ENCODE results near the gene EPB41L2.
"Not testable (repeated sequence)": the region's sequence is repeated elsewhere in the genome, so short reads cannot be mapped to it uniquely, and the experiment has no call there.

The EPB41L2 gene

DNA sequence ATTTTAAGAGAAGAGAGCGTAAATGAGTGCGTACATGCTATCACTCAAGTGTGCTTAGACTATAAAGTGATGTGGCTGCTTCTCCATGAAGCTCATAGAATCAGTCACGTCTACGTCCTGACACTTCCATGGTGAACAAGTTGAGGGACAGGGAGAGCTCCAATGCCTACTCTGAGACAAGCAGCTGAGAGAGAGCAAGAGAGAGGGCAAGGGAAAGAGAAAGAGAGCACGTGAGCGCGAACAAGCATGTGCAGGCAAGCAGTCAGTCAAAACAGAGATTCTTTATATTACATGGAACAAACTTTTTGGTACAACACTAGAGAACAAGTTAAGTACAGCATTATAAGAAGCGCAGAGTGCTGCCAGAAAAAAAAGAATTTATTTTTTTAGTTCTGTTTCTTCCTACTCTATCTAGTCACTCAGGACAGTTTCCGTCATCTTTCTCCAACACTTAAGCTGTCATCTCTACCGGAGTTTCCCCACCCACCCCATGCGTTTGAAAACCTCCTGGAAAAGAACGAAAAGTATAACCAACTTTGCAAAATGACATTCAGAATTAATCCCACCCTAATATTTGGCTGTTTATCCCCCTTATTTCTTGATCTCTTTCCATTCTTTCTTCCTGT lies 61.8 kb downstream of the EPB41L2 start:
- no peak for DNase-seq

DNA sequence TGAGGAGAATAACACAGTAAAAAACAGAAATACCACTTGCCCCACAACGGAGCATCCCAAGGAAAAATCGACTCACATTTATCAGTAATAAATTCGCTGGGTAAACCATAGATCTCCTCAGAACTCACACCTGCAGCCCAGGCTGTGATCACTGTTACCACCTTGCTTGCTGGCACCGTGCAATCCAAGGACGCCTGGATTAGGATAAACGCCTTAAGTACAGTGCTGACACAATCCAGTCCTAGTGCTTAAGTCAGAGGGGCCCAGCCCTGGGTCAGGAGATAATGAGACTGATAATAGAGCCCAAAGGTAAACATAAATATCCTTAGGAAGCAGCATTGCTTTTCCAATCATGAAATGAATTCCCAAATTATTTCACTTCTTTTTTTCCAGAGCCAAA lies 62.5 kb downstream of the EPB41L2 start:
- no peak for DNase-seq

DNA sequence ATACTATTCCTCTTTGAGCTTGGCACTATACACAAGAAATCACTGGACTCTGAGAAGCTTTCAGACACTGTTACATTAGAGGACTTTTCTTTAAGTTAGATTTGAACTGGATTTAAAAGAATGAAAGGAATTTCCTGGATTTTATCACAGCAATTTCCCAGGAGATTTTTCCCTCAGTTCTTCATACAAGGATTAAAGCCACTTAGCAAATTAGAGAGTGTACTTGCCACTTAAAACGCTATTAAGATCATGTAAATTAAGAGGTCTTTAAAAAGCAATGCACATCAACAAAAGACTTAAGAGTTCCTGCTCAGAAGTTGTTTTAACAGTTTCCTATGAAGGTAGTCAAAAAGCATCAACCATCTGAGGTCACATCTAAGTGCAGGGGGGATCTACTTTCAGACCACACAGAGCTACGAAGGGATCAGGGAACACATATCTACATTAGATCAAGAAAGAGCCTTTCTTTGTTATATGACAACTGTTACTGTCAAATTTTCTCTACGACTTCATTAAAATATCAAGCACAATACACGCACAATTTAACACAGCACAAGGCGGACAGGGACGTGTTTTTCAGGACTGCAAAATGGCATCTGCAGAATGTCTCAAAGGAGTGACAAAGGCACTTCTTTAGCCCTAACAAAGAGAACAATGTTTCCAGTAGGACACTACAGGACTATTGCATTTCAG lies 65.8 kb downstream of the EPB41L2 start:
- DNase-seq: no peak

DNA sequence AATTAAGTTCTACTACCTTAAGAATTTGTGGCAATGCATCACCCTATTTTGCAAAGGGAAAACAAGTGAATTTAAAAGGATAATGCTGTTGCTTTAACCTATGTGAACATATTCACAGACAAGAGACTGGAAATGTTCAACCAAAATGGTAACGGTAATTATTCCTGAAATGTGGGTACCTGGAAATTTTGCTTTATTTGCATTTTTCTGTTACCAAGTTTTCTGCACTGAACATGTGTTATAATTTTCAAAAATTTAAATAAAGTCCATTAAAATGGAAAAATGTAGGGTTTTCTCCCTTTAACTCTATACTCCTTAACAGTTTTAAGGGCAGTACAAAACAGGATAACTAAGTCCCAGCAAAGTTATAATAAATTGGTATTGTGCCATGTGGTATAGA lies 66.4 kb downstream of the EPB41L2 start:
- no peak for DNase-seq

DNA sequence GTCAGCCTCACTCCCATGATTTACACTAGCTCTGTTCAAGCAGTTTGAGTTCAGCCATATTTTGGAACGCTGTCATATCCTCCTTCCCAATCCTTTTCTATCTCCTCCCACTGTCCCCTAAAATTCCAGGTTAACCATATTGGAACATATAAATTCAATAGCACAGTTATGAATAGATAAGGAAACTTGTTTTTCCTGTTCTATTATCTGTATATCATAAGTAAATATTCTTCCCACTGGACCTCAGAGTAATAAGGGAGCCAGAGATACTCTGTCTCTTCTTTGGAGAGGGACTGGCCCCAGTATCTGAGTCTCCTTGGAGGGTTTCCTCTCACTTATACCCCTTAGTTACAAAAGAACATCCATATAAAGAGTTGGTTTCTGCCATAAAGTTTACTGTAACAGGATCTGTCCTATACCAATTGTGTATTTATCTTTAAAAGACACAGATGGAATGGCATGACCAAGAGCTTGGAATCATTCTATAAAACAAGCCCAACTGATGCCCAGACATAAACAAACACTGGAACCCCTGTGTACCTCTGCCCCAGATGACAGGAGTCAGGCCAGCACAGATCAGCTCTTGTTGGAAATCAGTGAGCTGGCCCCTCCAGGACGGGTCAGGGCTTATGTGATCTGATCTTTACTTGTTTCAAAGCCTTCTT lies 67.1 kb downstream of the EPB41L2 start:
- no peak for DNase-seq

DNA sequence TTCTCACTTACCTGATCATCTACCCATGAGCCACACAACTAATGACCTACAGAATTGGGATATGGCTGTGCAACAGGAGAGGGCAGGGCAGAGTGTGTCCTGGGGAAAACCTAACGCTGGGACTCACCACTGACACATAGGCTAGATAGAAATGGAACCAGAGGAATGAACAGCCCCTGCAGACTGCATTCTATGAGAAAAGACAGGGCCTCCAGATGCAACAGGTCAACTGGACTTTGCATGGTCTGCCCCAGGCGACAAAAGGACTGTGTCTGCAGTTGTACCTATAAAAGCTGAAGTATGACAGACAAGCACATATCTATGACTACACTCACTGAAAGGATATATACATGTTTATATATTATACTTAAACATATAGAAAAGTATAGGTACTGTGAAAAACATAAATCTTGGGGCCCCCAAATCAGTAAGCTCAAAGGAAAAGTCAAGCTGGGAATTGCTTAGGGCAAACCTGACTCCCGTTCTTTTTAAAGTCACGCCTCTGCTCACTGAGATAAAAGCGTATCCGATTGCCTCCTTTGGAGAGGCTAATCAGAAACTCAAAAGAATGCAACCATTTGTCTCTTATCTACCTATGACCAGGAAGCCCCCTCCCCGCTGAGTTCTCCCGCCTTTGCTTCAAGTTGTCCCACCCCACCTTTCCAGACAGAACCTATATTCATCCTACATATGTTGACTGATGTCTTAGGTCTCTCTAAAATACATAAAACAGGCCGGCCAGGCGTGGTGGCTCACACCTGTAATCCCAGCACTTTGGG lies 68.5 kb downstream of the EPB41L2 start:
- DNase-seq: no peak

DNA sequence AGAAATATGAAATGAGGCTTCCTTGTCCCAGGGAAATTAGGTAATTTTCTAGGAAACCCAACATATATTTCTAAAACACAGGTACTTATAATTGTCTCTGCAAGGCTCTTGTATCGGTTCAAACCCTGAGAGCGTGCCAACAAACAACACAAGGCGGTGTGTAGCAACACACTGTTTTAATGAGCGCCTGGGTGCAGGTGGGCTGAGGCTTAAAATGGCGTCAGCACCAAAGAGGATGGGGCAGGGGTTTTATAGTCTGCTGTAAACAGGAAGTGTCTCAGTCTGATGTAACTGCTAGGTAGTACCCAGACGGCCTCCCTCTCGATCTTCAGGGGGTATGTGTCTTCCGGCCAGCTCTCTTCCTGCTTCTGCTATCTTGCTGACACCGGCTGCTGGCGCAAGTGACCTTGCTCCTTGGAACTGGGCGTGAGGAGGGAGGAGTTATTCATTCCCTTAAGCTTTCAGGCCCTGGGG lies 69.7 kb downstream of the EPB41L2 start:
- DNase-seq: no peak

DNA sequence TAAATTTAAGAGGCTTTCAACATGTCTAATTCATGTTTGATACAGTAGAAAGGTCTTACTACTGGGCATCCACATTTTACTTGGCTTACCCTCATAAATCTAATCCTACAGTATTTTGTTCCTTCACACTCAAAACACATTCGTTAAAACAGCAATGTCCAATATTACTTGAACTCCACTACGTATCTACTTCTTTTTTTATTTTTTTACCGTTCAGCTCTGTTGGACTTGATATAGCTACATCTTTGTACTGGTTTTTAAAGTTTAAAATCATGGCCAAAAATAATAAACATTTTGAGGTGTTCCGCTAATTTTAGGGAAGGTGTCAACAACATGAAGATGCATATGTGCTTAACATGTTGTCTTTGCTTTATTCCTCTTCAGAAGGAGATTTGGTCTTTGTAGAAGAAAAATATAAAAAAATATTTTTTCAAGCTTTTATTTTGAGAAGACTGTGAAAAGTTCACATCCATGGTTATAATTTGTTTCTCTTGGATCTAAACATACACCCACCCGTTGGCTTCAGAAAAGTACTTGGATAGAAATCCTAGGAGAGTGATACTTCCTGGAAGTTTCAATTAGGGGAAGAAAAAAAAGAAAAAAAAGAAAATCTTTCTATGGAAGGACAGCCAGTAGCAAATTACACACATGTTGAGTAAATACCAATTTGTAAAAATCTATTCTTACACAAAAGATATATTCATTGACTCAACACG lies 71.5 kb downstream of the EPB41L2 start:
- no peak for DNase-seq

DNA sequence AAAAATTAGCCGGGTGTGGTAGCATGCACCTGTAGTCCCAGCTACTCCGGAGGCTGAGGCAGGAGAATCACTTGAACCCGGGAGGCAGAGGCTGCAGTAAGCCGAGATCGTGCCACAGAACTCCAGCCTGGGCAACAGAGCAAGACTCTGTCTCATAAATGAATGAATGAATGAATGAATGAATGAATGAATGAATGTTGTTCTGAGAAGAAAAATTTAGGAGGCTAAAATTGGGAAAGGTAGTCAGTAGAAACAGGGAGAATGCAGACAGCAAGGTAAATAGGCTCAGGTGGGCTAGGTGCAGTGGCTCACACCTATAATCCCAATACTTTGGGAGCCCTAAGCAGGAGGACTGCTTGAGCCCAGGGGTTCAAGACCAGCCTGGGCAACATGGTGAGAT lies 75.5 kb downstream of the EPB41L2 start:
- DNase-seq: not testable (repeated sequence)

DNA sequence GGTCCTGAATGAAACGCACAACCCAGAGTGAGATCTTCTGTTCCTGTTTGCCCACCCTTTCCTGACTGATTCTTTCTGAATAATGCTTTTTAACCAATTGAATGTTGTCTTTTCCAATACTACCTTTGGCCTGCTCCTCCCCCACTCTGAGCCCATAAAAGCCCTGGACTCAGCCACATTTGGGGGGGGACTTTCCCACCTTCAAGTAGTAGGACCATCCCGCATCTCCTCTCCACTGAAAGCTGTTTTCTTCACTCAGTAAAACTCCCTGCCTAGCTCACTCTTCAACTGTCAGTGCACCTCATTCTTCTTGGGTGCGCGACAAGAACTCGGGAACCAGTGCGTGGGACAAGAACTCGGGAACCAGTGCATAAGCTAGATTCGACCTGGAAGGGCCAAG lies 77.9 kb downstream of the EPB41L2 start:
- no peak for DNase-seq

DNA sequence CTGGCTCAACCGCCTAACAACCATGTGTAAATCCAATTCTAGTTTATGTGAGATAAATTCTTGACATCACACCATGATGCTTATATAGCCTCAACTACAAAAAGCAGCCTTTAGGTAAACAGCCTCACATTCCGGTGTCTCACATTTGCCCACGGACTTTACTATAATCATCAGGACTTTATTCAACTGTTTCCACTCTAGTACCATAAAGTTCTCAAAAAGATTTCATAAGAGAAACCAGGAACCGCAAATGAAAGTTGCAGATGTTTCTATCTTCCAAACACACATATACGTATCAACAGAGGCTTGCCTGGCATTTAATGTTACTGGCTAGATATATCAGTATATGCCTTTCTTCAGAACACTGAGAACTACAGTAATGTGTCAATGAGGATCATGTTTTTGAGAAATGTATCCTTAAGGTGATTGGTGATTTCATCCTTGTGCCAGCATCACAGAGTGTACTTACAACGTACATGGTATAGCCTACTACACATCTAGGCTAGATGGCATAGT lies 80.0 kb downstream of the EPB41L2 start:
- no peak for DNase-seq

DNA sequence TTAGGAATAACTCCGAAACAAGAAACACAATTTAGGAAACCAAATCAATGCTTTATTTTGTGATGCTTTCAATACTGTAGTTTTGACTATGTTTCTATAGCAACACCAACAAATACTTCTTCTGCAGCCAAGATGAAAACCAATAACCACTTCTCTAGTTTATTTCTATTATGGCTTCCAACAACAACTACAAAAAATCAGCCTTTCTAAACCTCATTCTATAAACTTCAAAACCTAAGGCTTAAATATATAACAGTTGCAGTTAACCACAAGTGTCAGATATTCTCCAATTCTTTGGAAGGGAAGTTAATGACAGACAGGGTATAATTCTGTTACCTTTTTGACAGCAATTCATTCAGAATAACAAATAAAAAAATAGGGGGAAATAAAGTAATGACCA lies 80.9 kb downstream of the EPB41L2 start:
- DNase-seq: no peak

DNA sequence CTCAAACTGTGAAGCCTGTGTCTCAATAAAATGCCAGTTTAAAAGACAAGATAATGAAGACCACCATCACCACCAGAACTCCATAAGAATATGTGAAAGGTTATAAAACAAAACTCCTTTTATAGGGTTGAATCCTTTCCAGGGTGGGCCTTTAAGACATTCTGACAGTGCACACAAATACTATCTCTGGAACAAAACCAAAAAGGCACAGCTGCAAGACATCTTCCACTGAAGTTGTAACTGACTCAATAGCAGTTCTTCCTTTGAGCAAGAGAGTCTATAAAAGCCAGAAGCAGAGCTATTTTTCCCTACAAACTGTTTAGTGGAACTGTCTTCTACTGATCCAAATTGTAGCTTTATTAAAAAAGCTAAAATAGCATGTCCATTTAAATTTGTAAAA lies 81.6 kb downstream of the EPB41L2 start:
- no peak for DNase-seq

DNA sequence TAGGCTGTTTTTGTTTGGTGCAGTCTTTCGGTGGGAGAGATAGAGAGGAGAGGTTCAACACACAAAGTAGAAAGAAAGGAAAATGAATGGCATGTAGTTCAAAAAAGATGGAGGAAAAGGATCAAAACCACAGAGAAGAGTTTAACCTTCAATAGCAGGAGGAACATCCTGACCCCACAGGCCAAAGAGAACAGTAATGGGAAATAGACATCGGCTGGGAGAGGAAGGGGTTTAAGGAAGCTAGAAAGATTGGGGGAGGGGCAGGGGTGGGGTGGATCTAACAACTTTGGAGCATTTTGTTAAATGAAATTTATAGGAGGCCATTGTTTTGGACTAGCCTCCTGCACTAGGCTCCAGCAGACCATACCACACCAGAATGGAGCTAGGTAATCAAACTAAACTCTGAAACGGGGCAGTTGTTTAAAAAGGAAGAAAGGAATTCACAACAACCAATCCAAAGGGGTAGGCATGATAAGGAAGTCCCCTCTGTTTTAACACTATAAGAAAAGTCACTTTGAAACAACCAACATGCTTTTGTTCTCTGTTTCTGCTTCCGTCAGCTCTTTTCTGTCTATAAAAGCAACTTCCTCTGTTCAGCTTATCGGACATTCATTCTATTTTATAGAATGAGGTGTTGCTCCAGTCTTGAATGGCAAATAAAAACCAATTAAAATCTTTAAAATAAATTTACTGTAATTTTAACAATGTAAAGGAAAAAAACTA lies 82.6 kb downstream of the EPB41L2 start:
- no peak for DNase-seq

DNA sequence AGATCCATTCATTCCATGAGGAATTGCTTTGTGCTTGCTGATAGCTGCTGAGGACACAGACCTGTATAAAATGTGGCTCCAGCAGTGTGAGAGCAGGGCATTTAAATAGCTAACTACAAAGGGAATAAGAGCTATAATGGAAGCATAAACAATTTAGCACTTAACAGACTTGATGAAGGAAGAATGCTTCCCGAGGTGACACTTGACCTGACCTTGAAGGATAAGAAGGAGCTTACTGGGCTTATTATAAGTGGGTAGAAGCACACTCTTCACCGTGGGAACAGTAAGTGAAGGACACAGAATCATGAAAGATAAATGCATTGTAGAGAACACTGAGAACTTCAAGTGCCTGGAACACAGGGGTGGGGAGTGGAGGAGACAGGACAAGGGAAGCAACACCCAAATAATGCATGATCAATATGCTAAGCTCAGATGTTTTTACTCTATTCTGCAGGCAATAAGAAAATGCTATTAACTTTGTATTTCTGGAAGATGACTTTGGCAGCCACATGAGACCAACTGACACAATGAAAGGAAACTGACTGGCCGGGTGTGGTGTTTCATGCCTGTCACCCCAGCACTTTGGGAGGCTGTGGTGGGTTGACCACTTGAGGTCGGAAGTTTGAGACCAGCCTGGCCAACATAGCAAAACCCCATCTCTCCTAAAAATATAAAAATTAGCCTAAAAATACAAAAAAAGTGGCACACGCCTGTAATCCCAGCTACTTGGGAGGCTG lies 84.2 kb downstream of the EPB41L2 start:
- DNase-seq: no peak

DNA sequence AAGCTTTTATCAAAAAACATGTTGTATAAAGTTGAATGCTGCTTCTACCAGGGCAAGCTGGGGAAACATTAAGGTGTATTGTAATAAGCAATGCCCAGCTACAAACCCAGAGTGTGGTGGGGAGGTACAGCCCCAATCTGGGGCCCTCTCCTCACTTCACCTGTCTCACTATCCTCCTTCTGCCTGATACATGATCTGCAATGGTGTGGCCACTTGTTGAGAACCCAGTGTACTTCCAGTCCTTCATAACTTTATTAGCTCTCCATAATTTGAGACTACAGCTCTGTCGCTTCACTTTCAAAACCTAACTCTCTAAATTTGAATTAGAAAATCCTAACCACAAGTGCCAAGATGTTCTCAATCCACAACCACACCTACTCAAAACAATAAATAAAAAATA lies 84.9 kb downstream of the EPB41L2 start:
- no peak for DNase-seq

DNA sequence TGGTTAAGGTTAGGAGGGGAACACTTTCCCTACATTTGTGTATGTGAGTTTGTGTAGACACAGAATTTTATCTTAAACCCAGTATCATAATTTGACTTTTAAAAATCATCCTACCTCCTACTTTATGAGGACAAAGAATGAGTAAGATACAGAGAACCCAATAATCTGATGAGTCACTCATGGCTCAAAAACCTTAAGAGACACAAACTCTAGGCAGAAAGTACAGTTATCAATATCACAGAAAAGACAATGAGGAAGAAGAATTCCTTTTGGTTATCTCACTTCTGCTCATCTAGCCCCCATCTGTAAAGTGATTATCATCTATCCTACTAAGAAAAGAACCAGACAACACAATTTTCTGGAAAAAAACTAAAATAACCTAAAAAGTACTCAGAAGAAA lies 87.7 kb downstream of the EPB41L2 start:
- DNase-seq: no peak

DNA sequence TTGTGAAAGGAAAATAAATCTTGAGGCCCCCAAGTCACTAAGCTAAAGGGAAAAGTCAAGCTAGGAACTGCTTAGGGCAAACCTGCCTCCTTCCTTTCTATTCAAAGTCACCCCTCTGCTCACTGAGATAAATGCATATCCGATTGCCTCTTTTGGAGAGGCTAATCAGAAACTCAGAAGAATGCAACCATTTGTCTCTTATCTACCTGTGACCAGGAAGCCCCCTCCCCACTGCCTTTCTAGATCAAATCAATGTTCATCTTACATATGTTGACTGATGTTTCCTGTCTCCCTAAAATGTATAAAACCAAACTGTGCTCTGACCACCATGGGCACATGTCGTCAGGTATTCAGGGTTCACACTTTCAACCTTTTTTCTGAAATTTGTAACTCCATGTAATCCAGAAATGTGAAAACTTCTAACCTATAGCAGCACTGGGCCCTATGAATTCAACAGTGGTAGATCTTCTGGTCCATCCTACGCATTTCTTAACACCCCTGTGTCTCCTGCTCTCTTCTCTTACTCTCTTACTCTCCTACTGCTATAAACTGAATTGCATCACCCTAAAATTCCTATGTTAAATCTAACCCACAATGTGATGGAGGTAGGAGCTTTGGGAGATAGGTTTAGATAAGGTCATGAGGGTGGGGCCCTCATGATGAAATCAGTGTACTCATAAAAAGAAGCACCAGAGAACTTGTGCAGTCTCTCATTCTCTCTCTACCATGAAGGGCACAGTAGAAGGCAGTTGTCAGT lies 89.3 kb downstream of the EPB41L2 start:
- DNase-seq: no peak

DNA sequence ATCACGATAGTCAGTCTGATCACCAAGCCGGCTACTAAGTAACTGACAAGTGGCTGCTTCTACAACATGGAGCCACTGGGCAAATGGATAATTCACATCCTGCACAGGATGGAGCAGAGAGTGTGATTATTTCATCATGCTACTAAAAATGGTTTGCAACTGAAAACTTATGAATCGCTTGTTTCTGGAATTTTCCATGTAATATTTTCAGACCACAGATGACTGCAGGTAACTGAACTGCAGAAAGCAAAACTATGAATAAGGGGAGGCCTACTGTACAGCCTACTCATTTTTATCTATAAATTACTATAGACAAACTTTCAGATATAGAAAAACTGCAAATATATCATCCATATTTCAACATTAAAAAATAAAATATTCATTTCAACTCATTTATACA lies 91.5 kb downstream of the EPB41L2 start:
- DNase-seq: no peak

DNA sequence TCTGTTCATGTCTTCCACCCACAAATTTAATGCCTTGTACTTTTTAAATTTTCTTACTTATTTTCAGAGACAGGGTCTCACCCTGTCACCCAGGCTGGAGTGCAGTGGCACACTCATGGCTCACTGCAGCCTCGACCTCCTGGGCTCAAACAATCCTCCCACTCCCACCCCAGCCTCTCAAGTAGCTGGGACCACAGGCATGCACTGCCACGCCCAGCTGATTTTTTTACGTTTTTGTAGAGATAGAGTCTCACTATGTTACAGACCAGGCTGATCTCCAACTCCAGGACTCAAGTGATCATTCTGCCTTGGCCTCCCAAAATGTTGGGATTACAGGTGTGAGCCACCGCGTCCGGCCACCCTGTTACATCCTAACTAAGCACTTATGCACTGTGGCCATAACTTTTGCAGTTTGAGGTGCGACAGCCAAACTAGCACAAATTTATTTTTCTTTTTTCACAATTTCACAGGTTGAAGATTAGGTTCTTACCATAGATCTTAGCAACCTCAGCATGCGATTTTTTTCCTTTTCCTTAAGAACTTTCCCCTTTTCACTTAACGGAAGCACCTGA lies 92.1 kb downstream of the EPB41L2 start:
- DNase-seq: no peak
